Measurements from ENCODE around the gene GCH1. TPM values are rescaled to one million over a fixed set of nuclear protein-coding genes. Genes with fewer than 3 reads are reported as not detected.
"Not testable (repeated sequence)": the region's sequence is repeated elsewhere in the genome, so short reads cannot be mapped to it uniquely, and the experiment has no call there.

The GCH1 gene
- total RNA-seq, 4 donors from 2014 or later = 9.3 to 19.8 (median 15.5) TPM

- no peaks in the 10 kb centered on the region for H3K9me3 ChIP-seq
- no peaks in the 10 kb centered on the region for H3K27me3 ChIP-seq
- no peak for DNase-seq
- WGBS, 2 donors = 85 to 93% methylated on average over 3 of the region's 3 CpGs
- intact Hi-C loops (cut with DNase I) = no loop called here
- TF ChIP-seq POLR2A (IDR thresholded peaks at IDR 0.05) (no peak), CTCF (IDR thresholded peaks at IDR 0.05) (no peak)
- H3K4me3 ChIP-seq = no peak overlapping the region
- H3K36me3 ChIP-seq = no peaks in the 10 kb centered on the region
- H3K4me1 ChIP-seq = no peaks in the 10 kb centered on the region
- H3K27ac ChIP-seq = no peak overlapping the region
Measured at GRCh38 chr14:54931598-54932340, 29.1 kb upstream of the GCH1 start.

- 86 to 89% methylated on average over 1 of the region's 1 CpG for WGBS, 2 donors
- TF ChIP-seq CTCF (IDR thresholded peaks at IDR 0.05) (no peak), POLR2A (IDR thresholded peaks at IDR 0.05) (no peak)
- H3K36me3 ChIP-seq = no peaks in the 10 kb centered on the region
- H3K9me3 ChIP-seq = no peaks in the 10 kb centered on the region
- no peak overlapping the region for H3K4me3 ChIP-seq
- DNase-seq = no peak
- no peaks in the 10 kb centered on the region for H3K4me1 ChIP-seq
- H3K27ac ChIP-seq = no peak overlapping the region
- intact Hi-C loops (cut with DNase I) = no loop called here
- no peaks in the 10 kb centered on the region for H3K27me3 ChIP-seq
Measured at GRCh38 chr14:54931101-54931500, 28.5 kb upstream of the GCH1 start.

- intact Hi-C loops (cut with DNase I) = no loop called here
- Histone ChIP-seq H3K4me1 (no peaks in the 10 kb centered on the region), H3K9me3 (no peaks in the 10 kb centered on the region), H3K27ac (no peak overlapping the region), H3K4me3 (no peak overlapping the region), H3K36me3 (no peaks in the 10 kb centered on the region), H3K27me3 (no peaks in the 10 kb centered on the region)
- TF ChIP-seq CTCF (IDR thresholded peaks at IDR 0.05) = no peak
- TF ChIP-seq POLR2A (IDR thresholded peaks at IDR 0.05) = no peak
- no peak for DNase-seq
Measured at GRCh38 chr14:54929556-54929955, 26.9 kb upstream of the GCH1 start.

GRCh38 chr14:54928216-54928615, 25.6 kb upstream of the GCH1 start:
- TF ChIP-seq CTCF (IDR thresholded peaks at IDR 0.05) = no peak
- TF ChIP-seq POLR2A (IDR thresholded peaks at IDR 0.05) = no peak
- DNase-seq = no peak

GRCh38 chr14:54927551-54927950, 24.9 kb upstream of the GCH1 start:
- H3K36me3 ChIP-seq = no peaks in the 10 kb centered on the region
- H3K4me1 ChIP-seq = no peaks in the 10 kb centered on the region
- H3K27ac ChIP-seq = no peak overlapping the region
- H3K9me3 ChIP-seq = no peaks in the 10 kb centered on the region
- 72 to 73% methylated on average over 1 of the region's 1 CpG for WGBS, 2 donors
- H3K4me3 ChIP-seq = no peak overlapping the region
- TF ChIP-seq POLR2A (IDR thresholded peaks at IDR 0.05) (no peak), CTCF (IDR thresholded peaks at IDR 0.05) (no peak)
- no peaks in the 10 kb centered on the region for H3K27me3 ChIP-seq
- no peak for DNase-seq
- intact Hi-C loops (cut with DNase I) = no loop called here

More at GRCh38 chr14:54928216-54928615, 25.6 kb upstream of the GCH1 start:
- intact Hi-C loops (cut with DNase I) = no loop called here
- no peaks in the 10 kb centered on the region for H3K36me3 ChIP-seq
- no peaks in the 10 kb centered on the region for H3K9me3 ChIP-seq
- H3K4me3 ChIP-seq = no peak overlapping the region
- H3K27me3 ChIP-seq = no peaks in the 10 kb centered on the region
- no peak overlapping the region for H3K27ac ChIP-seq
- no peaks in the 10 kb centered on the region for H3K4me1 ChIP-seq

- DNase-seq; intact Hi-C loops (cut with DNase I); H3K9me3 ChIP-seq; H3K27ac ChIP-seq; H3K4me1 ChIP-seq; H3K36me3 ChIP-seq; H3K4me3 ChIP-seq; H3K27me3 ChIP-seq: not testable (repeated sequence)
- WGBS, 2 donors = 85 to 90% methylated on average over 5 of the region's 5 CpGs
Measured at GRCh38 chr14:54926570-54926969, 23.9 kb upstream of the GCH1 start.
